ENCODE measurements around the gene ZNF628. TPM values are rescaled to one million over a fixed set of nuclear protein-coding genes. Genes with fewer than 3 reads are reported as not detected.

The ZNF628 gene
- polyA plus RNA-seq, 1 experiment, result 0.12 TPM

DNA sequence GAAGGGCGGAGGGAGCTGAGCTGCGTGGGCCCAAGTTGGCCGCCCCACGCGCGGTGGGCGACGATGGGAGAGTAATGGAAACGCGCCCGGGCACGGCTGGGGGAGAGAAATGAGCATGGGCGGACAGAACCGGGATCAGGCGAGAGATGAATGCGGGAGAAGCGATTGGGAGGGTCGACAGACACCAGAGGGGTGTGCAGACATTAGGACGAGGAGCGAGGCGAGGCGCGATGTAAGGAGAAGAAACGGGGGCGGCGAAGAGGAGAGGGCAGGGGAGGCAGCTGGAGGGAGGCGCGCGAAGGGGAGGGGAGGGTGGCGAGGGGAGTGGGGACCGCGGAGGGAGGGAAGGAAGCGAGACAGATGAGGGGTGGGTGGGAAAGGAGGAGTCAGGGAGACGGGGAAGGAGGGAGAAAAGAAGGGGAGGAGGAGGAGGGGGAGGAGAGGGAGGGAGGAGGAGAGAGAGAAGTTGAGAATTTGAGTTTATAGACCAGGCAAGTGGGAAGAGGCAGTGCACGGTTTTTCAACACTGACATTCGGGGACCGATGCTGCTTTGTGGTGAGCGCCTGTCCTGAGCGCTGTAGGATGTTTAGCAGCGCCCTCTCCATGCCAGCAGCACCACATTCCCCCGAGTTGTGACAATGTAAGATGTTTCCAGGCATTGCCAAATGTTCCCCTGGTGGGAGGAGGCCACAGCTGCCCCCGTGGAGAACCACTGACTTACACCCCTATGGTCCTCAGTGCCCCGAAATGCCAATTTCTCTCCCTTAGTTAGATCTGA, 33.2 kb upstream of the ZNF628 start, which contains the start of gene SHISA7:
Gene SHISA7 (minus strand): TSS at position 256 of the 779 bp plus-strand sequence. CDS start 437 bp downstream, outside the sequence.
- no peak for DNase-seq (ENCODE audit: low read depth, low spot score)
- POLR2A ChIA-PET, result no interaction called here
- Histone ChIP-seq H3K27me3 (ENCODE audit: control insufficient read depth, insufficient read depth, low read length) (peaks cover 66% of the 10 kb centered on the region), H3K4me3 (ENCODE audit: low read depth, low read length) (no peak within 1 kb of the TSS), H3K27ac (ENCODE audit: low read depth, low read length) (no peak within 1 kb of the TSS), H3K9me3 (ENCODE audit: control insufficient read depth, insufficient read depth, low read length) (peaks cover 8% of the 10 kb centered on the region; the same call in 1 of the 2 replicates)
- CTCF ChIA-PET, result no interaction called here
- no peak for TF ChIP-seq CTCF (IDR thresholded peaks at IDR 0.05; ENCODE audit: low read depth, low read length)

DNA sequence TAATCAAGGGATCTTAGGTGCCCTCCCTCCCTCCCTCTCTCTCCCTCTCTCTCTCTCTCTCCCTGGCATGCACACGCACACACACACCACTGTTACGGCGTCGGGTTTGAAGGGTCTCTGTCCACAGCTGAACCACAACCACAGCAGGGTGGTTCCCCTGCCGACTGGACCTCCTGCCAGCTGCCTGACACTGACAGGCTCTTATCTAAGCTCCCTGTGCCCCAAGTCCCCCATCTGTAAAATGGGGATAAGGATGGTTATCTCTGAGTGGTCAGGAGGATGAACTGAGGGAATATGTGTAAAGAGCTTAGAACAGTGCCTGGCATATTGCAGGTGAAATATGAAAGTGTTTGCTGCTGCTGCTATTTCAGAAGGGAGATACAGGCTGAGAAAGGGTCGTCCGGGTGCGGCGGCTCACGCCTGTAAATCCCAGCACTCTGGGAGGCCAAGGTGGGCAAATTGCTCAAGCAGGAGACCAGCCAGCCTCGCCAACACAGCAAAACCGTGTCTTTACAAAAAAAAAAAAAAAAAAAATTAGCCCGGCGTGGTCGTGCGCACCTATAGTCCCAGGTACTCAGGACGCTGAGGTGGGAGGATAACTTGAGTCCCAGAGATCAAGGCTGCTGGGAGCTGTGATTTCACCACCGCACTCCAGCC, 32.5 kb upstream of the ZNF628 start:
- DNase-seq (ENCODE audit: low read depth, low spot score), result no peak
- peaks cover 8% of the 10 kb centered on the region; the same call in 1 of the 2 replicates for H3K9me3 ChIP-seq (ENCODE audit: control insufficient read depth, insufficient read depth, low read length)
- no peak overlapping the region for H3K4me3 ChIP-seq (ENCODE audit: low read depth, low read length)
- no peak overlapping the region for H3K27ac ChIP-seq (ENCODE audit: low read depth, low read length)
- CTCF ChIA-PET, result no interaction called here
- POLR2A ChIA-PET, result no interaction called here
- no peak for TF ChIP-seq CTCF (IDR thresholded peaks at IDR 0.05; ENCODE audit: low read depth, low read length)
- H3K27me3 ChIP-seq (ENCODE audit: control insufficient read depth, insufficient read depth, low read length), result peaks cover 65% of the 10 kb centered on the region

DNA sequence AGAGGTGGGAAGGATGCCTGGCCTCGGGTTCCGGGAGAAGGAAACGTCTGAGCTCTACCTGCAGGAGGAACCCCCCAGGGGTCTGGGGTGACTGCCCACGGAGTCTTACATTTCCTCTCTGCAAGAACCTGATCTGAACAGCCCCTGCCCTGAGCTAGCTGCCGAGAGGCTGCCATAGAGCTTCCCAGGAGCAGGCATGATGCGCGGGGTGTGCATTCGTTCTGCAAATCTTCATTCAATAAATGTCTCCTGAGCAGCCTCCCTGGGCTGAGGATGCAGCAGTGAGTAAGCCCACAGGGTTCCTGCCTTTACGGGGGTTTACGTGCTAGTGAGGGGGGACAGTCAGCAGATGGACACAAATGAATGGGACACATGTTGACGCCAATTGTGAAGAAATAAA, 31.8 kb upstream of the ZNF628 start:
- no peak overlapping the region for H3K27ac ChIP-seq (ENCODE audit: low read depth, low read length)
- no peak overlapping the region for H3K4me3 ChIP-seq (ENCODE audit: low read depth, low read length)
- DNase-seq (ENCODE audit: low read depth, low spot score), result no peak
- no peak for TF ChIP-seq CTCF (IDR thresholded peaks at IDR 0.05; ENCODE audit: low read depth, low read length)
- H3K9me3 ChIP-seq (ENCODE audit: control insufficient read depth, insufficient read depth, low read length), result peaks cover 14% of the 10 kb centered on the region; the same call in 1 of the 2 replicates
- peaks cover 64% of the 10 kb centered on the region for H3K27me3 ChIP-seq (ENCODE audit: control insufficient read depth, insufficient read depth, low read length)
- CTCF ChIA-PET, result no interaction called here
- POLR2A ChIA-PET, result no interaction called here

DNA sequence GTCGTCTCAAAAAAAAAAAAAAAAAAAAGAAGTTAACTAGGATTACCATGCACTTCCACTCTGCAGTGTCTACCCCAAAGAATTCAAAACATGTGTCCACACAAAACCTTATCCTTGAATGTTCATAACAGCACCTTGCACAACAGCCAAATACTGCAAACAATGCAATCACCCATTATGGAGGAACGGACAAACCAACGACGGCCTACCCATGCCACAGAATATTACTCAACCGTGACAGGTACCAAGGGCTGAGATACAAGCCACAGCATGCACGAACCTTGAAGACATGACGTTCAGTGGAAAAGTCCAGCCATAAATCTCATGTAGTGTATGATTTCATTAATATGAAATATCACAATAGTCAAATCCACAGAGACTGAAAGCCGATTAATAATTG, 30.4 kb upstream of the ZNF628 start:
- DNase-seq (ENCODE audit: low read depth, low spot score), result no peak
- Histone ChIP-seq H3K9me3 (ENCODE audit: control insufficient read depth, insufficient read depth, low read length) (peaks cover 7% of the 10 kb centered on the region; the same call in 1 of the 2 replicates), H3K27me3 (ENCODE audit: control insufficient read depth, insufficient read depth, low read length) (peaks cover 64% of the 10 kb centered on the region), H3K27ac (ENCODE audit: low read depth, low read length) (no peak overlapping the region), H3K4me3 (ENCODE audit: low read depth, low read length) (no peak overlapping the region)
- ChIA-PET CTCF (no interaction called here), POLR2A (interaction anchor here (0.7 kb wide), 1 partner anchor 39 kb away, joined by 8 read pairs; no protein-coding TSS in a partner anchor)
- no peak for TF ChIP-seq CTCF (IDR thresholded peaks at IDR 0.05; ENCODE audit: low read depth, low read length)

Measured in AG04450 (cell line).